ENCODE results near the gene CASZ1.
A peak's percentile ranks its signal among the peaks of the same experiment; 100 is the strongest.

Gene CASZ1

DNA sequence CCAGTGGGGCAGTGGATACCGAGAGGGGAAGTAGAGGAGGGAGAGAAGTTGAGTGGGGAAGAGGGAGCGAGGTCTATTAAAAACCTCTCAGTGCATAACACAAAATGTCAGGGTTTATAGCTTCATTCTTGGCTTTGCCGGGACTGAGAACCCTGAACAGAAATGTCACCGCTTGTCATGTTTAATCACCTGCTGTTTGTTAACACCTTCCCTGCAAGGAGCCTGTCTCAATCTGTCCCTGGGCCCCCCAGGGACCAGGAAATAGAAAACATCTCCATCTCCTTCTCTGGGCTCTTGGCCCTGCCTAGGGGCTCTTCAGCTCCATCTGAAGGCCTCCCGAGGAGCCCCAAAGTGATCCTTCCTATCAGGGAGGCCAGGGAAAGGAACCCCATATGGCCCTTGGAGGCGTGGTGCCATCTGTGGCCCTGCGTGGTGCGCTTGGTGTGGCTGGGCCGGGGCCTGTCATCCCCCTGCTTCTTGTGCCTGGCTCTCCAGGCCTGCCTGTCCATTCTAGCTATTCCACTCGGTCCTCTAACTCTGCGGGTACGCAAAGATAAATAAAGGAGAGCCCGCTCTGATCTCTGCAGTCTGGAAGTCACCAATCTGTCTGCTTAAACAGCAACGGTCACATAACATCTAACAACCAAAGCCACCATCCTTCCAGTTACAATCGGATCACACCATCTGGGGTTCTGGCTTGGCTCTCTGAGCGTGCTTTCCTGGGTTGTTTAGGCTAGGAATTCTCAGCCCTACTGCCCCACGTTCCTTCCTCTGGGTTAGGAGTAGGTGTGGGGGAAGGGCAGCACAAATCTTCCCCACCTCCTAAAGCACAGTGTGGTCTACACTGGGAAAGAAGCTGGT, 113.8 kb downstream of the CASZ1 start:
- no peak for DNase-seq

DNA sequence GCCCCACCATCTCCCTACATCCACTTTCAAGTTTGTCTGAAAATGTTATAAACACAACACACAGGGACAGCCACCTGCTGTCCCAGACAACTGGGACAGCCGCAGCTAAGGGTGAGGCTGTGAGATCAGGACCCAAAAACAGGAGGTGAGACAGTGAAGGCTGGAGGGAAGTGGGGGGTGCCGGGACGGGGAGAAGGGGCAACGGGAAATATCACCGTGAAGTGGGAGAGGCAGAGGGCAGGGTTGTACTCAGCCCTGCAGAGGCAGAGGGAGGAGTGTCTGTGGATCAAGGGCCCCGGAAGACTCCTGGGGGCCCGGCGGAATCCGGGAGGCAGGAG, 114.4 kb downstream of the CASZ1 start:
- DNase-seq: no peak

DNA sequence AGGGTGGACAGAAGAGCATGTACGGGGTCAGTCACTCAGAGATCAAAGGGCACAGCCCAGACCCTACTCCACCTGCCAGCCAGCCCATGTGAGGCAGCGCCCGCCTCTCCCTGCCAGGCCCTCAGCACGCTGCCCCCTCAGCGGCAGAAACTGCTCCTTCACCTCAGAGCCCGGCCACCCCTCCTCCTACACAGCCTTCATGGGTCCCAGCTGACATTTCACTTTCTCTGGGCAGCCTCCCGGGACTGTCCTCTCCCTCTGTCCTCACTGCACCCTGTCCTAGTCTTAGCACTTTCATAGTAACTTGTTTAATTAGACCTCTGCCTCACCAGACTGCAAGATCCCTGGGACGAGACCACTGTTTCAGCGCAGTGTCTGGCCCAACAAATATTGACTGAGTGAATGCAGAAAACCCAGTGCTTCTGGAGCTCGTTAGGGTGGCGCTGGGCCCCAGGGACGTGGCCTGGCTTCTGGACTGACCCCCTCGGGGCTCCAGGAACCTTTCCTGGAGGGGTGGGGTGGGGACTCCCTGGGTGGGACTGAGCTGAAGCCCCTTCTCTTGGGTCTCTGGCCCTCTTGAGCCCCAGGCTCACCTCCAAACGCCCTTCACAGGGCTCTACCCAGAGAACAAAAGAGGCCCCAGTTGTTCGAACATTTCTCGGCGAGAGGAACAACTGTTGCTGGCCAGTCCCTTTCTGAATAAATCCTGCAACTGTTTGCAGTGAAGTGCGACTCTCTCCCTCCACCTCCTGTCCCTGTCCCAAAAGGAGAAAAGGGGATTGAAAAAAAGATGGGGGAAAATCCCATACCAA, 114.9 kb downstream of the CASZ1 start:
- DNase-seq: no peak

DNA sequence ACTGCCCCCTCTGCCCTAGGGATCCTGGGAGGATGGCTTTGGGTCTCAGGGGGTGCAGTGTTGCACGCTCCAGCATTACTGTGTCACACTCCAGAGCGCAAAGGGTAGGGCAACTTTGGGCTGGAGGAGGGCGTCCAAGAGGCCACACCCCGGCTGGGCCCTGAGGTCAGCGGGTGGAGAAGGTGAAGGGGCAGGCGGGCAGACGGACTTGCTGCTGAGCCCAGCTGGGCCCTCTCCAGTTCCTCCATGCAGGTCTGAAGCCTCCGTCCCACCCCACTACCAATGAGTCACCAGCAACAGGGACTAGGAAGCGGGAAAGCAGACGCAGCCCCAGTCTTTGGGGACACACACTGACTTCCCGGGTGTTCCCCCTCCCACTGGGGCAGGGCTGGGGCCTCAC, 116.0 kb downstream of the CASZ1 start:
- DNase-seq: no peak

DNA sequence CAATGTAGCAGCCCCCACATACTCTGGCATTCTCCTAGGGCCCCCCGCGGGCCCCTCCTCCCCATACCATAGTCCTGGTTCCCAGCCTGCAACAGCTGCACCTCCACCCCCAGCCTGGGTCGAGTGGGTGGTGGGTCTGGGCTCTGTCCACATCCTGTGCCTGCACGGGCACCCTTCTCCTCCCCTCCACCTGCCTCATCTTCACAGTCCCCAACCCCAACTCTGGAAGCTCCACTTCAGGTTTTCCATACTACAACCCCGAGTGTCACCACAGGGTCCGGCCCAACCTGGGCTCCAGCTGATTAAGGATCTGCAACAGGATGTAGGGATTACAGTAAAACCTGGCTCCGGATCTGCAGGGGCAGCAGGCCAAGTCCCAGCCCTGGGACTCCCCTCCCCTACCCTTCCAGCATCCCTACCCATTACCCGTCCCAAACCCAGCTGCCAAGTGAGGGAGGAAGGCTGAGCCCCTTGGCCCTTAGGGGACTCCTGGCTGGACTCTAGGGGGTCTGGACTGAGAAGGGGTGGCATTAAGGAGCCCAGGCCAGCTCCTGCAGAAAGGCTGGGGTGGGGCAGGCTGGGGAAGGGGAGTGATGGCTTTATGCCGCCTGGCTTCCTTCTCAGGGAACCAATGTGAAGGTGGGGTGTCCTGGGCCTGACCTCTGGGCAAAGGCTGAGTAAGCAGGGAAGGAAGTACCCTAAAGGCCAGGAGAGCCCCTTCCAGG, 116.8 kb downstream of the CASZ1 start:
- DNase-seq: peak; percentile 9

DNA sequence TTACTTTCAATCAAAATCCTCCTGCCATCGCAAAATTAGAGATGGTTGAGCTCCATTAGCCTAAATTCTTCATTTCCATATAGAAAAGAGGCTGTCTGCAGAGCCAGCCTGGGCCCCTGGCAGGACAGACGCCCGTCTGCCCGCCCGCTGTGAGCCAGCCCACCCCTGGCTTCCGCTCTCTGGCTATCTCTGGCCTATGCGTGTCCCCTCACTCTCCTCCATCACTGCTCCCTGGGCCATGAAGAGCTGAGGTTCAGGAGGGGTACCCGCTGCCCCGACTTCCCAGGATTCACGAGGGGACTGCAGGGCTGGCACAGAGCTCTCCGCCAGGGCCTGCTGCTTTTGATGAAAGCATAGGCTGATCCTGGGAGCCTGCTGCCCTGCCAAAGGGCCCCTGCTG, 117.6 kb downstream of the CASZ1 start:
- DNase-seq: no peak

DNA sequence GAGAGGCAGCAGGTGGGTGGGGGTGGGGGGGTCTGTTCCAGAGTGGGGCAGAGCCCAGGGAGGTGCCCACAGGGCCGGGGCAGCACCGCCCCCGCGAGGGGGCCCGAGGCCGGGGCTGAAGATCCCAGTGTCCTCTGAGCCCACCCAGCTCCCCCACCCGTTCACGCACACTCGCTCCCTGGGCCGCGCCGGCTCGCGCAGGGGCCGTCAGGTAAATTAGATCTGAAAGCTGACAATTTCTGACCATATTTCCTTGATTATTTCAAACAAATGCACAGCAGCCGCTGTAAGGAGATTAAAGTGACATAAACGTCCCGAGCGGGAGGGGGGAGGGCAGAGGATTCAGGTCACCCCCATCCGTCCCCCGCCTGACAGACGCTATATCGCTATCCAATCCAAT, 118.0 kb downstream of the CASZ1 start:
- DNase-seq: no peak

DNA sequence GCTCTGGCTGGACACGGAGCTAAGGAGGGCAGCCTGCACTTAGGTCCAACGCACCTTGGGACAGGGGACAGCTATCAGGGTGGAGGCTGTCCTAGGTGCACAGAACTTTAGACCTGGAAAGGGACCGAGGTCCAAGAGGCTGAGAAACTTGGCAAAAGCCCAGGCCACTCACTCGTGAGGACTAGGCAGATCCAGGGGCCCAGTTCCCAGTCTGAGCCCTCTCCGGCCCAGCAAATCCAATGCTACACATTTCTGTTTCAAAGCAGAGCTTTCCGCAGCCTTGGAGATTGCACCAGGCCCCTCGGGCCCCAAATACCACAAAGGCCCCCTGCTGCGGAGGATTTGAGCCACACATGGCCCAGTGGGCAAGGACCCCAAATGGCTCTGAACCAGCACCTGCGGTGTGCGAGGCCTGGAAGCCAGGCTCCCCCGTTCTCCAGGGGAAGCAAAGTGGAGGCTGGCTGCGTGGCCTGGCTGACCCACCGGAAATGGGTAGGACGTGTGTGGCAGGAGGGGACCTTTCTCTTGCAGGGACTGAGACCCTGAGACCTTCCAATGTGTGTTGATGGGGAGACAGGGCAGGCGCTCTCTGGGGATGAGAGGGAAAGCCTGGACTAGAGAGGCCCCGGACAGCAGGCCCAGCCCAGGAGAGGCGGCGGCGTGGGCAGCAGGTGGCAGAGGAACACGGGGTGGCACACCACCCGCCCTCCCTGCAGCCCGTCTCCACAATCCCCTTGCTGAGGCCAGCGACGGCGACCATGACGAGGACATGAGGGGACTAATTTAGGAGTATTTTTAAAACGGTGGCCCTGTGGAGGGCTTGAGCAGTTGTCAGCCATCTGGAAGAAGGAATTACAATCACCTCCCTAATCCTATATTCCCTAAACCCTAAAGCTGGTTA, 118.7 kb downstream of the CASZ1 start:
- DNase-seq: no peak

DNA sequence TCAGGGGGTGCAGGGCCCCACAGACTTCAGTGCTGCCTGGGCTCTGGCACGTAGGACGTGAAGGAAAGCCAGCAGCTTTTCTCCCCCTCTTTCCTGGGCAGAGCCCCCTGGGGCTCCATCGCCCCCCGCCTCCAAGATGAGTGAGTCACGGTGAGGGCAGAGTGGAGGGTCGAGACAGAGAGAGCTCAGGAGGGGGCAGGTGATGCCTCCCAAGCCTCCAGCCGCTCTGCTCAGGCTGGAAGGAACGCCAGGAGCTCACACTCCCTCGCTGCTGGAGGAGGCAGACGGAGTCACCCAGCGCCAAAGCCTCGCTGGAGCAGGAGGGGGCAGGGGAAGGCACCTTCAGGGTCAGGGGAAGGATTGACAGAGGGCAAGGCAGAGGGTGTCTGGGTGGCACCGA, 119.5 kb downstream of the CASZ1 start:
- no peak for DNase-seq

DNA sequence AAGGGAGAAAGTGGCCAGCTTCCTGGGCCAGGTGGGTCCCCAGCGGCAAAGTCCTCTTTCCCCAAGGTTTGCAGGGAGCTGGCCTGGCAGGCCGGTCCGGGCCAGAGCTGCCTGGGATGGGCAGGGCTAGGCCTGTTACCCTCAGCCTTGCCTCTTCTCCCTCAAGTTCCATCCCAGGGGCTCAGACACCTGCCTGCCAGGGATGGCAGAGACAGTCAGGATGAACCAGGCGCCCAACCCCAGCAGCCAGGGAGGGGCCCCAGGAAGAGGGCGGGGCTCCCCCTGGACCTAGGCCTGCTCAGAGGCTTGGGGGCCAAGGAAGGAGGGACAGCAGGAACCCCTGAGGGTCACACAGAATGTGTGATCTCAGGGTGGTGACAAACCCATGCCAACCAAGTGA, 120.6 kb downstream of the CASZ1 start:
- no peak for DNase-seq

DNA sequence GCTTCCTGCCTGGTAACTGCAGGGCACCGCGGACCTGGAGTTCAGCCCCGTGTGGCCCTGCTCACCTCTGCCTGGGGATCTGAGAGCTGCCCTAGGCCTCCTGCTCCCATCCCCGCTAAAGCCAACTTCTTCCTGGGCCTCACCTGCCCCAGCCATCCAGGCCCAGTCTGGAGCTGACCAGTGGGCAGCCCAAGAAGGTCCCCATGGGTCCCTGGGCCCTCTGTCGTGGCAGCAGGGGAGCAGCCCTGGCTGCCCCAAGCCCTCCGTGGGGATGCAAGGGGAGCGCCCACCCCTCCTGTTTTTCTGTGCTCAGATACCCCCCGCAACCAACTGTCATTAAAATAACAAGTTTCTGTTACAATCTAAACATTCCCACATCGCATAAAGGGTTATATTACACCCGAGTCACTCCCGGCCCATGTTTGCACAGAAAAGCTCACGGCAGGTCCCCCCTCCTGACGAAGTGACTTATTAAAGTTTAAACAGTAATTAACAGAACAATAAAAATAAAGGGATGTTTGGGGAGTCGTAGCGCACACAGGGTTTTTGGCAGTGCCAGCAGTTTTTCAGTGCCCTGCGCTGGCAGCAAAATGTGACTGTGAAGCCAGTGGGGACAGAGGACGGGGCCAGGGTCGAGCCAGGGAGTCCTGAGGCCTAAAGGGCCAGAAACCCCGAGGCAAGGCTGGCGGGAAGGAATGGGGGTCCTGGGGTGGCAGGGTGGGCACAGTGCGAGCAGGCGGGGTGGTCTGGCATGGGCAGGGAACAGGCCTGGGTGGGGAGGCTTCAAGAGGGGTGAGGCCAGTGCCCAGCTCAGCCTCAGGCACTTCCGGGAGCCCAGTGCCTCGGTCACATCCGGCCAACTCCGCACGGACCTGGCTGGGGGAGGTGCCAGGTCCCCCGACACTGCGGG, 121.5 kb downstream of the CASZ1 start:
- DNase-seq: no peak

DNA sequence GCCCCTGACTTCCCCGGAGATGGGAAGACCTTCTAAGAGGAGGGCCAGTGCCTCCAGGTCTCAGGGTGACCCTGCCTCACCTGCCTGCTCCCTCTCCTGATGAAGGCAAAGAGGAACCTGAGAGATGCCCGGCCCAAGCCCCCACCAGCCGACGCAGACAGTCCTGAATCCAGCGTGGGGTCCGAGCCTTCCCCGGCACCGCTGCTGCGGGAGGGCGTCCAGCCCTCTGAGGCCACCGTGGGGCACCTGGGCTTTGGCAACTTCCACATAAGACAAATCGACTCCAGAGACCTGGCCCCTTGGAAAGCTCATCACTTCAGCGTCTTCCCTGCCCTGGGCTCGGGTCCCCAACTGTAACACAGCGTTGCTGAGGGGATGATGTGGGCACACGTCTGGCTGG, 122.2 kb downstream of the CASZ1 start:
- DNase-seq: no peak

DNA sequence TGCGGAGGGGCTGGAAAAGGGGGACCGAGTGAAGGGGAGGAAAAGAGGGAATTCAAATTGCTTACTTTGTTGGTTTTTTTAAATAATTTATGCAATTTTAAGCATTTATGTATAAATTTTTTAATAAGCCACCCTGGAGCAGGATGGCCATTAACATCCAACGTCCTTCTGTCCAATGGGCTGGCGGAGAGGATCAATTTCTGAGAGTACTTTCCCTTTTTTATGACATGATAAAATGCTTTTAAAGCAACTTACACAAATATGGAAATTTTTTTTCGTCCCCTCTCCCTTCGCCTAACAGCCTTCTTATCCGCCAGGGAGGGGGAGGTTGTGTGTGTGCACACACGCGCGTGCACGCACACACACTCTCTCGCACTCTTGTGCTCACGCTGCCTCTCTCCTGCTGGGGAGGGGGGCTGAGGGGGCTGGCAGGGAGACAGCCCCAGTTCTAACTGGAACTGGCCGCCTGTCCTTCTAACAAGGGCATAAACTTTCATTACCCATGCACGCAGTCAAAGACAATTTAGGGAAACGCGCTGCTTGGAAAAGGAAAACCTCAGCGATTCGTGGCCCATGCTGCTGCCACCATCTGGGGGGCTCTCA, 123.2 kb downstream of the CASZ1 start:
- DNase-seq: no peak

DNA sequence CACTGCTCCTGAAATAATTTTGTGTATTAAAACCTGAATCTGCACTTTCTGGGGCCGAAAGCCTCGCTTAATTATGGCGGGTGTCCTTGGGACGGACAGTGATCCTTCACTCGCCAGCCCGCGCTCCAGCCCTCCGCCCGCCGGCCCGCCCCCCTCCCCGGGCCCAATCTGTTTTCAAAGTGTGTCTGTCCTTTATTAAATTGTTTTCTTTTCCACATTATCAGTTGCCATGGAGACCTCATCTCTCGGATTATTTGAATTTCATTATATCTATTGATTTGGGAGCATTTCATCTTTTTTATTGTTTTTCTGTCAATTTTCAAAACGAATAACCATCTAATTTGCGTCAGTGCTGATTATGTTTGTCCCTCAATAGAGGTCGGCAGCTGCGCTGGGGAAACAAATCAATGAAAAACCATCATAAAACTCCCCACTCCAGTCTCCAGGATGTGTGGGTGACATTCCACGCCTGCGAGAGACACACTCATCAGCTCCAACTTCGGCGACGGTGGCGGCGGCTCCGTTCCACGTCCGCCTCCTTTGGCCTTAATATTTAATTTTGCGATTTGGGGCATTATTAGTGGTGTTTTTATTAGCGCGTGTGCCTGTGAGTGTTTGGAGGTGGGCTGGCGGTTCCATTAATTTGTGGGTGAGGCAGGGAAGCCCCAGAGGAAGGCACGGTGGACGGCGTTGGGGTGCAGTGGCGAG, 123.9 kb downstream of the CASZ1 start:
- DNase-seq: no peak

DNA sequence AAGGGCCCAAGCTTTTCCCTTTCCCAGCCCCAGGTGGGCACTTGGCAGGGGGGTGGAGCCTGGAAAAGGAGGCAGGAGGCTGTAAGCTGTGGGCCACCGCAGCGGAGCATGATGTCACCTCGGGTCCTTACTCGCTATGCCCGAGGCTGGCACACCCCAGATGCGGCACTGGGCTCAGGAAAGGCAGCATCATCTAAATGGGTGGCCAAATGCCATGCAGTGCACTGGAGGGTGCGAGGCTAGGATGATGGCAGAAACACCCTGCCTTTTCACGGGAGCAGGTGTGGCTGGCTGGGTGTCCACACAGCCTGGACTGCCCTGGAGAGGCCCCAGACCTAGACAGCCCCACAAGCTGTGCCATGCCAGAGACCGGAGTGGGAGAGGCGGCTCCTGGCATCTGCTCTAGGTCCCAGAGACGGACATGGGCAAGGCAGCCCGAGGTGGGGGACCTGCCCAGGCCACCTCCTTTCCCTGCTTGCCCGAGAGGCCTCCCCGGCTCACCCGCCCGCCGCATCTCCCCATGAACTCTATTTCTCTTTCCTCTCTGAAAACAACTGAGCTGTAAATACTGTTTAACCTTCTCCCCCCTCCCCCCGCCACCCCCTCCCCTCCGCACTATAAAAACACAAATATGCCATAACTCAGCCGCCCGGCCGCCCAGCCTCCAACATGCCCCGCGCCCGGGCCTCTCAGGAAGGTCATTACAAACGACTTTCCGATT, 124.7 kb downstream of the CASZ1 start:
- DNase-seq: no peak

DNA sequence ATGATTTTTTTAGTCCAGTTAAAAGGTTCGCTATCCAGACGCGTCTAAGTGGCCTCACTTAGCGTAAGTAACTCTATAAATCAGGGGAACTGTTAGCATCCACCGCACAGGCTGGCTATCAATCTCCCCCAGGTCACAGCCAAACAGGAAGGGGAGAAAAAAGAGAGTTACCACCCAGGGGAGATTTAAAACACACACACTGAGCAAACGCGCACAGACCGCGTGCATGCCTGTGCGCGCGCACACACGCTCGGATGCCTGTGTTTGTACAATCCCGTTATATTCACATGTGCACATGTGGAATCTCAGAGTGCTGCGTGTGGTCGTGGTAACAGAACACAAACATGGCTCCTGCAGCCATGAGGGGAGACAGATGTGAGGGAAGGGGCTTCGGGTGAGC, 125.4 kb downstream of the CASZ1 start:
- no peak for DNase-seq

DNA sequence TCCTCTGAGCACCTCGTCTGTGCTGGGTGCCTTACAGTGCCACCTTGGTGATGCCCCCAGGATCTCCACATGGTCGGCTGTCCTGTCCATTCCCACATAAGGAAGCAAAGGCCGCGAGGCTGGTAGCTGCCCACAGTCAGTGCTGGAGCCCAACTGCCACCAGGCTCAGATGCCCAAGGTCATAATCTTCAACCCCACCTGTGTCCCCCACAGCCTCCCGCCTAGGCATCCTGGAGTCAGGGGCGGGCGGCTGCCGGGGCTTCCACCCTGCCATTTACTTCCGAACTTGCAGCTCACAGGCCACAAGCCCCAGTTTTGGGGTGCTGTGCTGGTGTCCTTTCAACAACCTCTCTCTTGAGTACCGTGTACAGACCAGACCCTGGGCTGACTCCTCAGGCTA, 126.3 kb downstream of the CASZ1 start:
- DNase-seq: no peak

DNA sequence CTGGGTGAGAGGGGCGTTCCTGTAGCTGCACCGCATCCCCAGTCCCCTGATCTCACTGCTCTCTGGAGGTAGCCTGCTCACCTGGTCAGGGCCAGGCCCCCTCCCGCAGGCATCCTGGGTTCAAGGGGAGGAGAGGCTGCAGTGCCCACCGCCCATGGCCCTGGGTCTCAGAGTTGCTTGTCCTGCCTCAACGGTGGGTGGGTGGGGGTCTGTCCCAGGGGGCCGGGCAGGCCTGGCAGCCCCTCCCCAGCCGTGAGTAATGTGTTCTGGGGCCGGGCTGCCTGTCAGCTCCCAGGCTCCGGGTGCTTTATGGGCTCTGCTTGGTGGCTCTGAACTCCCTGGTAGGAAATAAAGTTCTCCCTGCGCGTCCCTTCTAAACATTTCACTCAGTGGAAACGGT, 126.9 kb downstream of the CASZ1 start:
- DNase-seq: no peak

DNA sequence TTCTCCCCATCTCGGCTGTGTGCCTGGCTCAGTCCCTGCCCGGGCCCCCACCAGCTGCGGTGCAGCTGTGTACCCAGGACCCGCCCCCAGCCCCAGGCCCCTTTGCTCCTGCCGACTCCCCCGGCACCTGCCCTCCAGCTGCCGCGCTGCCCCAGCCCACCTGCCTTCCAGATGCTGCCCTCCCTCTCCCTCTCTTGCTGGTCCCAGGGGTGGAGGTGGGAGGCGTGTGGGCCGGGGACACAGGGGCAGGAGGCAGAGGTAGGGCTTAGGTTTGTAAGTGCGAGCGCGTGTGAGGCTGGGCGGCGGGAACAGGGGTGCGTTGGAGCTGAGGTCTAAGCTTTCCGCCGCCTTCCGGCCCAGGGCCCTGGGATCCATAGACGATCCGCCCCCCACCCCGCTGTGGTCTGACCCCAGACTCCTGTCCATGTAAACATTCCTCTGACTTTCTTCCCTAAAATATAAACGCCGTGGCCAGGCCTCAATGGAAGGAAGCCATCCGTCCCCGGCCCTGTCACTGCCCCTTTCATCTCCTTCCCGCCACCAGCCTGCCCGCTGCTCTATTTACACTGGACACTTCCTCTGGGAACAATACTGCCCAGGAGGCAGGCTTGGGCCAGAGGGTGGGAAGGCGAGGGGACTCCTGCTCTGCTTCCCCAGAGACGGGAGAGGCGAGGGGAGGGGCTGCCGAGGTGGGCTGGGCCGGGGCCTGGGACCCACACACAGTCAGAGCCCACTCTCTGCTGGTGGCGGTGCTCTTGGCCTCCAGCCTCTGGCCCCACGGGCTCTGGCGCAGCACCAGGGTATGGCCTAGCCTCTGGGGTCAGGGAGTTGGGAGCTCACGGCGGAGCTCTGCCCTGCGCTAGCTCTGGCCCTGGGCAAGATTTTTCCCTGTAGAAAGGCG, 128.3 kb downstream of the CASZ1 start:
- no peak for DNase-seq

Data from hematopoietic multipotent progenitor cell treated with erythropoietin and hydrocortisone succinate and interleukin-3 and kit ligand, for 8 days (in vitro differentiated cells).